Skeletal muscle satellite cell (primary cell): ENCODE results near the gene ANKLE2. TPM values are rescaled to one million over a fixed set of nuclear protein-coding genes. Genes with fewer than 3 reads are reported as not detected.
"Not testable (repeated sequence)": the region's sequence is repeated elsewhere in the genome, so short reads cannot be mapped to it uniquely, and the experiment has no call there.

Experiments used
- H3K27me3 ChIP-seq: 2 replicates; pipeline ENCODE4 v1.7.0; 2013; ENCODE audit warnings: low read length; ENCODE audit not compliant: control insufficient read depth, insufficient read depth
- H3K36me3 ChIP-seq: 2 replicates; pipeline ENCODE4 v1.7.0; 2013; ENCODE audit warnings: mild to moderate bottlenecking, control low read depth, low read length; ENCODE audit not compliant: insufficient read depth
- H3K4me1 ChIP-seq: 2 replicates; pipeline ENCODE4 v1.7.0; 2013; ENCODE audit warnings: low read length; ENCODE audit not compliant: control insufficient read depth, insufficient read depth
- H3K4me2 ChIP-seq: 2 replicates; pipeline ENCODE4 v1.7.0; 2013; ENCODE audit warnings: mild to moderate bottlenecking, low read length
- H3K4me3 ChIP-seq: 2 replicates; pipeline ENCODE4 v1.7.0; 2013; ENCODE audit warnings: low read length
- H3K9ac ChIP-seq: 2 replicates; pipeline ENCODE4 v1.7.0; 2013; ENCODE audit warnings: mild to moderate bottlenecking, low read depth, low read length, moderate library complexity
- H3K9me3 ChIP-seq: replicated peaks from 2 replicates; pipeline ENCODE4 v1.7.0; 2013; ENCODE audit warnings: mild to moderate bottlenecking, control low read depth, low read length
- total RNA-seq: library from RNA; depleted of rRNA; stranded (reverse); fragments of >200 nt; gene quantifications from 2 replicates; pipeline ENCODE4 v1.2.3, GENCODE V29; 2012; rRNA removed

The ANKLE2 gene
- total RNA-seq, result 59.3 and 61.8 TPM in 2 replicates

DNA sequence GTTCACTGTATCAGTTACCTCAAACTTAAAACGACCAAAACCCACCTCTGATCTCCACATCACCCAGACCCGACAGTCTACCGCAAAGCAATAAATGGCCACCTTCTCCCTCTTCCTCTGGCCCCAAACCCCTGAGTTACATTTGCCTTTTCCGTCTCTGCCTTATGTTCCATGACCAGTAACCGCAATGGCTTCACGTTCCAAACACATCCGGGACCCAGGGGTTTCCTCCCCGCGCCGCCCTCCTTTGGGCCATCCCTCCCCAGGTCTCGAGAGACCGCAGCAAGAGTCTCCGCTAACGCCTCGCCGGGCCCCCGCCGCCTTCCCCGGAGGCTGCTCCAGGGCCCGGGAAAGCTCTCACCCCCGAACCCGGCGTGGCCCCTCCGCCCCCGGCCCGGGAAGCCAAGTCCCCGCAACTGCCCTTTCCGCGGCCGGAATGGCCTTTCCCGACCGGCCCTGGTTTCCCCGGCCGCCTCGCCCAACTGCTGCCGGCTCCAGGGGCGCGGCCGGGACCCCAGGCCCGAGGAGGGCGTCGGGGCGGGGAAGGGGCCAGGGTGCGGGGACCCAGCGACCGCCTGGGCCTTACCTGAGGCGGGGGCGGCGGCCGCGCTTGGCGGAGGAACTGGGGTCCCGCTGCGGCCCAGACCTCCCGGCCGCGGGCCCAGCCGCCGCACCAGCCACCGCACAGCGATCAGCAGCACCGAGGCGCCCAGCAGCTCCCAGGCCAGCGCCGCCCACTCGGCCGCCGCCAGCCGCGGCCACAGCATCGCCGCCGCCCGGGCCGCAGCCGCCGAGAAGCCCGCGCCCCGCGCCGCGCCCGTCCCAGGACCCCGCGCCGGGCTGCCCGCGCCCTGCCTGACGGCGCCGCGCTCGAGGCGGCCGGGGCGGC, at the start of gene ANKLE2:
TSS of gene ANKLE2 (minus strand) at position 801 of the 889 bp plus-strand sequence. CDS start at position 767, 34 bp downstream.
- Histone ChIP-seq H3K9ac (peak within 1 kb of the TSS; percentile 94), H3K4me3 (peak within 1 kb of the TSS; percentile 93), H3K4me1 (peaks cover 18% of the 10 kb centered on the region), H3K27me3 (no peaks in the 10 kb centered on the region), H3K9me3 (no peaks in the 10 kb centered on the region), H3K4me2 (peak within 1 kb of the TSS; percentile 98), H3K36me3 (peaks cover 20% of the 10 kb centered on the region)

DNA sequence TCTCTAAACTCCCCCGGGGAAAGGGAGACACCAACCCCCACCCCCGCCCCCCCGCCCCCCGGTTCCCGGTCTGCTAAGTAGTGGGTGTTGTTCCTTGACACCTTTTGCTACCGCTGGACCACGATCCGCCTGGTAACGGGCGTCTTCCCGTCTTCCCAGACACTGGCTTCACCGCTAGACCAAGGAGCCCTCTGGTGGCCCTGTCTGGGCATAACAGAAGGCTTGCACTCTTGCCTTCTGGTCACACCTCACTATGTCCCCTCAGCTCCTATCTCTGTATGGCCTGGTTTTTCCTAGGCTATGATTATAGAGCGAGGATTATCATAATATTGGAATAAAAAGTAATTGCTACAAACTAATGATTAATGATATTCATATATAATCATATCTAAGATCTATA, 47.8 kb upstream of the ANKLE2 start:
- not testable (repeated sequence) for H3K9ac ChIP-seq, H3K4me1 ChIP-seq, H3K4me2 ChIP-seq, H3K9me3 ChIP-seq, H3K27me3 ChIP-seq, H3K4me3 ChIP-seq
- peaks cover 72% of the 10 kb centered on the region for H3K36me3 ChIP-seq

DNA sequence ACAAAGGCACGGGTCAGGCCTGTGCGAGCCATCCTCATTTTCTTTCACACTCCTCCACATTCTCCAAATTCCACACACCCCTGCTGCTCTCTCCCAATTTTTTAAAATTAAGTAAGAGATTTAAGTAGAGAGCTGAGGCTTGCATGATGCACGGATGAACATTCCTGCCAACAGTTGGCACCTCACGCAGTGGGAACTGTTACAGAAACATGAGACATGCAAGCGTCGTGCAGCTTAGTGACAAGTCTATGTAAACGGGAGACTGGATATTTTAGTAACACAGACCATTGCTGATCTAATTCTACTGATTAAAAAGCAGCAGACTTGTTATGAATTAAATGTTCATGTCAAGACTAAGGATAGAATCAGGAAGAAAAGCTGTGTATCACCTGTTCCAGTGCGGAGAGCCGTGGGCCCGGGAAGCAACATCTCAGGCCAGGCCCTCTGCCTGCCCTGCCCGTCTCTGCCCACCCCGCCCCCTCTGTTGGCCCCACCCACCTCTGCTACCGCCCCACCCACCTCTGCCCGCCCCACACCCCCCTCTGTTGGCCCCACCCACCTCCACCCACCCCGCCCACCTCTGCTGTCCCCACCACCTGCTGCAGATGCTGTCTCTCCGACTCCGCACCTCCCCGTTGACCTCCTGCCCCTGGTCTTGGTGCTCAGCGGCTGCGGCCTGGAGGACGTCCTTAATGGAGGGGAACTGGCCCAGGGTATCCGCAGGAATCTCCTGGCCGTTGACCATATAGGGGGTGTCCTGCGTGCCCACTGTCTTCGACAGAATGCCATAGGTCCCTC, 45.9 kb upstream of the ANKLE2 start:
- H3K9ac ChIP-seq, result no peak overlapping the region
- H3K9me3 ChIP-seq, result no peaks in the 10 kb centered on the region
- no peaks in the 10 kb centered on the region for H3K27me3 ChIP-seq
- peaks cover 73% of the 10 kb centered on the region for H3K36me3 ChIP-seq
- H3K4me2 ChIP-seq, result no peak overlapping the region
- no peak overlapping the region for H3K4me3 ChIP-seq
- H3K4me1 ChIP-seq, result no peaks in the 10 kb centered on the region

DNA sequence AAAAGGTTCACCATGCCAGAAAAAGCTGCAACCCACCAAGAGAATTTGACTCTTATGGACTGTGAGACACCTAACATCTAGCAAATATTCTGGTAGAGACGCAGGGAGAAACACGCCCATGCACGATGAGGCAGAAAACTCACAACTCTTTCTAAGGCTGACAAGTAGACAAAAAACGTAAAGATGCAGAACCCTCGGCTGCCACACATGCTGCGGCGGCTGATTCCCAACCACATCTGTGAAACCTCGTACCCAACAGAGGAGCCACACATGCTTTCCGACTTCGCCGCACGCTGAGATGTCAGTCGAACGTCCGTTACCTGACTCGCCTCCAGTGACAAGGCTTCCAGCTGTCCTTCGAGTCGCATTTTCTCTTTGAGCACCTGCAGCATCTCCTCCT, 45.2 kb upstream of the ANKLE2 start:
- H3K36me3 ChIP-seq, result peaks cover 69% of the 10 kb centered on the region

DNA sequence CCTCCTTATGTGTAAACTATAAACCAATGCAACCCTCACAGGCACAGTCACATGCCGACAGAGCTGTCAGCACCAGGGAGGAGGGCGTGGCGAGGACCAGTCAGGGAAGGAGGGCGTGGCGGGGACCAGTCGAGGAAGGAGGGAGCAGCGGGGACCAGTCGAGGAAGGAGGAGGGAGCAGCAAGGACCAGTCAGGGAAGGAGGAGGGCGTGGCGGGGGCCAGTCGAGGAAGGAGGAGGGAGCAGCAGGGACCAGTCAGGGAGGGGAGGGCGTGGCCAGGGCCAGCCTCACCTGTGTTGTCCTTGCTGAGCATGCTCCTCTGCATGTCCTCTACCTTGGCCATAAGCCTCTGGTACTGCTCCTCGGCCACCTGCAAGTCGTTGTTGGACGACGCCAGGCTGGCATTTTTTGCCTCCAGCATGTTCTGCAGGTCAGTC, 42.8 kb upstream of the ANKLE2 start:
- H3K27me3 ChIP-seq, result no peaks in the 10 kb centered on the region
- no peak overlapping the region for H3K4me3 ChIP-seq
- no peak overlapping the region for H3K4me2 ChIP-seq
- H3K36me3 ChIP-seq, result peaks cover 77% of the 10 kb centered on the region
- H3K9me3 ChIP-seq, result no peaks in the 10 kb centered on the region
- H3K9ac ChIP-seq, result no peak overlapping the region
- H3K4me1 ChIP-seq, result no peaks in the 10 kb centered on the region

More for the DNA sequence above, 45.2 kb upstream of the ANKLE2 start:
- Histone ChIP-seq H3K27me3 (no peaks in the 10 kb centered on the region), H3K9me3 (no peaks in the 10 kb centered on the region), H3K4me2 (no peak overlapping the region), H3K9ac (no peak overlapping the region), H3K4me3 (no peak overlapping the region), H3K4me1 (no peaks in the 10 kb centered on the region)

DNA sequence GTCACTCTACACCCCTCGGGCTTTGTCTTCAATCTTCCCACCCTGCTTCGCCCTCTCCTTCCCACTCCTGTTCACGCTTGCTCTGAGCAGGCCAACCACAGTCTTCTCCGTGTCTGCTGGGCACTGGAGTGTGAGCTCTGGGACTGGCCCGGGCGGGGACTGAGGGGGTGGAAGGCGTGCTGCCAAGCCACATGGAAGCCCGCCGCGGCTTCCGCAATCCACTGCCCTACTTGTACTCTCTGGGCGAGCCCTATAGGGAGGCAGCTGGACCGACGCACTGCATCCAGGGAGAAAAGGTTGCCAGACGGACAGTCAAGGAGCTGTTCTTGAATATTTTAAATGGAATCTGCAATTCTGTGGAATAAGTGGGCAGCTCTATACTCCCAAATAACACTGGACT, 42.3 kb upstream of the ANKLE2 start:
- H3K4me3 ChIP-seq, result no peak overlapping the region
- H3K9me3 ChIP-seq, result no peaks in the 10 kb centered on the region
- H3K4me1 ChIP-seq, result no peaks in the 10 kb centered on the region
- no peak overlapping the region for H3K4me2 ChIP-seq
- H3K36me3 ChIP-seq, result peaks cover 82% of the 10 kb centered on the region
- no peak overlapping the region for H3K9ac ChIP-seq
- H3K27me3 ChIP-seq, result no peaks in the 10 kb centered on the region

DNA sequence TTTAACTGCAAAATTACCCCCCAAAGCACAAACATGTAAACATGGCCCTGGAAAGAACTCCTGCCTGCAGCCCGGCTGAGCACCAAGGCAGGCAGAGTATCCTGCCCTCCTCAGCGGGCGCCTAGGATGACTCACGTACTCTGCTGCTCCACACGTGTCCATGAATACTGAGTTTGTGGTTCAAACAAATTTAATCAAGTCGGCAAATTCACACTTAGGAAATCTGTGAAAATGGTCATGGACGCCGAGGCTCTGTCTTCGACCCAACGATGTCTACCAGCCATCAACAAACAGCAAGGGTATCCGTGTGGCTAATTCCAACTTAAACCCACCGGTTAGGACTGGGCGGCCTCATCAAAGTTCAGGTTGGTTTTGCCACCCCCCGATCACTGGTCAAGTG, 41.5 kb upstream of the ANKLE2 start:
- Histone ChIP-seq H3K4me1 (no peaks in the 10 kb centered on the region), H3K9ac (no peak overlapping the region), H3K36me3 (peaks cover 75% of the 10 kb centered on the region), H3K27me3 (no peaks in the 10 kb centered on the region), H3K4me3 (no peak overlapping the region), H3K4me2 (no peak overlapping the region), H3K9me3 (no peaks in the 10 kb centered on the region)

DNA sequence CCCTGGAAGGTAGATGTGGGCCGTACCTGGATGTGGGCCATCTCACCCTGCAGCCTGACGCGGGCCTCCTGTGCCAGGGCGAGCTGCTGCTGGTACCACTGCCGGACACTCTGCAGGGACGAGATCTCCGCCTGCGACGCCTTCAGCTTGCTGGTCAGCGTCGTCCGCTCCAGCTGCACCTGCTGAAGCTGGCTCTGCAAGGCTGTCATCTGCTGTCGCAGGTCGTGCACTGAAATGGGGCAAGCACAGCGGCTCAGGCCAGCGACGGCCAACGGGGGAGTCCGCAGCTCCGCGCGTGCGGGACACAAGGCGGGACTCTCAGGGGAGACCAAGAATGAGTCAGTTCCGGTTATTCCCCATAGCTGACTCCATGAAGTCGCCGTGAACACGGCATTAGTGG, 40.1 kb upstream of the ANKLE2 start:
- Histone ChIP-seq H3K4me3 (no peak overlapping the region), H3K4me1 (no peaks in the 10 kb centered on the region), H3K36me3 (peaks cover 73% of the 10 kb centered on the region), H3K9me3 (no peaks in the 10 kb centered on the region), H3K4me2 (no peak overlapping the region), H3K9ac (no peak overlapping the region), H3K27me3 (no peaks in the 10 kb centered on the region)

DNA sequence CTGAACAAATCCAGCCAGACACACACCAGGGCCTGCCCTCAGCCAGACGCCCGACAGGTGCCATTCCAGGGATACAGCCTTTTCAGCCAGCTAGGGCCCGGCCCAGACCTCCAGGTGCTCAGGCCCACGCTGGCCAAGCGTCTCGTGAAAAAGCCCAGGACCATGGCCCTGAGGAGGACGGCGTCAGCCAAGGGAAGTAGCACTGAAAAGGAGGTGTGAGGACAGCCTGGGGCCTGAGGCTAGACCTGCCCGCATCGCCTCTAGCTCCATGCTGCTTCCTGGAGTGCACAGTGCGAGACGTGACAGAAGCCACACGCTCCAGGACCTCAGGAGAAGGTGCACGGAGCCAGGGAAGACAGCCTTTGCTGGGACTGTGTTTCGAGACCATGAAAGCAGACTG, 37.2 kb upstream of the ANKLE2 start:
- no peak overlapping the region for H3K4me2 ChIP-seq
- H3K9me3 ChIP-seq, result no peaks in the 10 kb centered on the region
- no peak overlapping the region for H3K4me3 ChIP-seq
- no peaks in the 10 kb centered on the region for H3K4me1 ChIP-seq
- H3K27me3 ChIP-seq, result no peaks in the 10 kb centered on the region
- peaks cover 72% of the 10 kb centered on the region for H3K36me3 ChIP-seq
- no peak overlapping the region for H3K9ac ChIP-seq

DNA sequence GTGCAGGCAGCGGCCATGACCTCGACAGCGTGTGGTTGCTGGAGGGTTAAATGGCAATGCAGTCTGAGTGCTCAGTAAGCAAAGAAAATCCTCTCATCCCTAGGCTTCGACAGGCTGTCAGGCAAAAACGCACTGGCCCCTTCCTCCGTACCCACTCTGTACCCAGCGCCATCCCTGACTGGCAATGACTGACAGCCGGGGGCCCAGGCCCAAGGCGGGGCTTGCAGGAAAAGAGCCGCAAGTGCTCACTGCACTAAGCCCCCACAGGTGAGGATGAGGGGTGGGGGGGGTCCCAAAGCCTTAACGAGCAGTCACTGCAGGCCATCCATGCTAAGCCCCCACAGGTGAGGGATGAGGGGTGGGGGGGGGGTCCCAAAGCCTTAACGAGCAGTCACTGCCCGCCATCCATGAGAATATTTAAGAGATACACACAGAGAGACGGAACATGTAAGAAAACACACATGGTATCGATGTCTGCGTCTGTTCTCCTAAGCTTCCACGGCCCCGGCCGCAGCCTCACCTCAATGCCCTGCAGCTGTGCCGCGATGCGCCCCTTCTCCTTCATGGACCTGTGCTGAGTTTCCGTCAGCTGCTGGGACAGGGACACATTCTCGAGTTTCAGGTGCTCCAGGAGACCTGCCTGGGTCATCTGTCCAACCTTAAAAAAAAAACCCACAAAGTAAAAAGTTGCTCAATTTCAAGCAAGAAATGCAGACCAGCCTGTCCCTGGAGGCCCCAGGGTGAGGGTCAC, 36.4 kb upstream of the ANKLE2 start:
- Histone ChIP-seq H3K36me3 (peaks cover 66% of the 10 kb centered on the region), H3K4me2 (no peak overlapping the region), H3K27me3 (no peaks in the 10 kb centered on the region), H3K4me1 (no peaks in the 10 kb centered on the region), H3K9ac (no peak overlapping the region), H3K4me3 (no peak overlapping the region), H3K9me3 (no peaks in the 10 kb centered on the region)

DNA sequence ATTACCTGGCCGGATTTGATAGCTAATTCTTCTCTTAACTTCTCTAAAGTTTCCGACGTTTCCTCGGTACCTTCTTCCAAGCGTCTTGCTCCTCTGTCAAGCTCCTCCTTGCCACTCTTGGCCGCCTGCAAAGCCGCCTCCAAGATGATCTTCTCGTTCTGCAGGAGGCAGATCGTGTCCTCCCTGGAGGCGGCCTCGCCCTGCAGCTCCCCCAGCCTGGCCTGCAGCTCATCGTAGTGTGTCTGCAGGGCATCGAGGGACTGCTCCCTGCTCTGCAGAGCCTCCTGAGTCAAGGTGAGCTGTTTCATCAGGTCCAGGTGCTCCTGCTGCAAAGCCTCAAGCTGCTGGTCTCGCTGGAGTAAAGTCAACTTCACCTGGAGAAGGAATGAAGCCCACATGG, 34.2 kb upstream of the ANKLE2 start:
- peaks cover 57% of the 10 kb centered on the region for H3K36me3 ChIP-seq
- no peaks in the 10 kb centered on the region for H3K9me3 ChIP-seq
- no peaks in the 10 kb centered on the region for H3K27me3 ChIP-seq
- H3K4me3 ChIP-seq, result no peak overlapping the region
- no peak overlapping the region for H3K4me2 ChIP-seq
- no peaks in the 10 kb centered on the region for H3K4me1 ChIP-seq
- H3K9ac ChIP-seq, result no peak overlapping the region
